Naive thymus-derived CD4-positive, alpha-beta T cell (primary cell): ENCODE results near the gene UBE2L3. TPM values are rescaled to one million over a fixed set of nuclear protein-coding genes. Genes with fewer than 3 reads are reported as not detected.
A peak's percentile ranks its signal among the peaks of the same experiment; 100 is the strongest.
"Not testable (repeated sequence)": the region's sequence is repeated elsewhere in the genome, so short reads cannot be mapped to it uniquely, and the experiment has no call there.

Experiments used
- ATAC-seq: fragments of 150-1000 bp; cut with Tn5 transposase; 2 replicates; pipeline ENCODE4 v1.10.0; 2021; ENCODE audit warnings: mild to moderate bottlenecking, moderate library complexity
- CTCF ChIA-PET: fragments of 350-600 bp; sonication (Branson Sonifier 250); formaldehyde crosslinking; loops from one replicate; lab custom pipeline; 2021; ENCODE audit warnings: antibody characterized with exemption; lab: Charles Lee
- POLR2A ChIA-PET: fragments of 350-600 bp; sonication (Branson Sonifier 250); formaldehyde crosslinking; loops from one replicate; lab custom pipeline; 2021; ENCODE audit warnings: antibody characterized with exemption, inconsistent platforms; lab: Charles Lee
- DNase-seq, 9 donors: peaks; one replicate each; pipeline versions ENCODE4 v3.0.0 to v3.0.0-alpha.2; 2020 to 2022; ENCODE audit warnings: mixed read lengths in 1 of 9
- H3K27ac ChIP-seq: one replicate; pipeline ENCODE4 v1.7.0; 2013; ENCODE audit warnings: mild to moderate bottlenecking, low read depth, low read length, moderate library complexity
- H3K27me3 ChIP-seq, 2 donors: one replicate each; pipeline ENCODE4 v1.7.0; 2013; ENCODE audit warnings: low read length in 2 of 2, mild to moderate bottlenecking in 2 of 2, moderate library complexity in 2 of 2; ENCODE audit not compliant: control insufficient read depth in 2 of 2, insufficient read depth in 2 of 2
- H3K36me3 ChIP-seq, 3 experiments: 1 replicate in 2 of 3; 2 replicates in 1 of 3; pipeline ENCODE4 v1.7.0; 2013; ENCODE audit warnings: low read length in 3 of 3, mild to moderate bottlenecking in 3 of 3, moderate library complexity in 1 of 3; ENCODE audit not compliant: insufficient read depth in 3 of 3, control insufficient read depth in 2 of 3
- H3K4me1 ChIP-seq, 2 donors: one replicate each; pipeline ENCODE4 v1.7.0; 2013; ENCODE audit warnings: low read length in 2 of 2, mild to moderate bottlenecking in 2 of 2, moderate library complexity in 1 of 2; ENCODE audit not compliant: control insufficient read depth in 2 of 2, insufficient read depth in 2 of 2
- H3K4me3 ChIP-seq: 2 replicates; pipeline ENCODE4 v1.7.0; 2013; ENCODE audit warnings: mild to moderate bottlenecking, low read length
- H3K9me3 ChIP-seq, 3 experiments: 1 replicate in 2 of 3; 2 replicates in 1 of 3; pipeline ENCODE4 v1.7.0; 2013; ENCODE audit warnings: low read length in 3 of 3; ENCODE audit not compliant: control insufficient read depth in 2 of 3
- H3K27ac Mint-ChIP-seq, 9 donors: one replicate each; pipeline ENCODE4 v1.8.0; 2020 to 2022; ENCODE audit warnings: mixed read lengths in 9 of 9, mild to moderate bottlenecking in 8 of 9, moderate library complexity in 5 of 9, inconsistent platforms in 2 of 9
- H3K27me3 Mint-ChIP-seq, 5 donors: one replicate each; pipeline ENCODE4 v1.8.0; 2021 to 2022; ENCODE audit warnings: mixed read lengths in 5 of 5, mild to moderate bottlenecking in 1 of 5
- H3K36me3 Mint-ChIP-seq, 5 donors: one replicate each; pipeline ENCODE4 v1.8.0; 2020 to 2022; ENCODE audit warnings: mixed read lengths in 5 of 5, mild to moderate bottlenecking in 3 of 5, inconsistent platforms in 1 of 5
- H3K4me1 Mint-ChIP-seq, 7 donors: one replicate each; pipeline ENCODE4 v1.8.0; 2020 to 2022; ENCODE audit warnings: mixed read lengths in 7 of 7, mild to moderate bottlenecking in 3 of 7, inconsistent platforms in 1 of 7
- H3K4me3 Mint-ChIP-seq, 10 donors: one replicate each; pipeline ENCODE4 v1.8.0; 2020 to 2022; ENCODE audit warnings: mild to moderate bottlenecking in 10 of 10, mixed read lengths in 10 of 10, moderate library complexity in 6 of 10, inconsistent platforms in 2 of 10
- H3K9me3 Mint-ChIP-seq, 11 donors: one replicate each; pipeline ENCODE4 v1.8.0; 2020 to 2022; ENCODE audit warnings: mixed read lengths in 11 of 11, mild to moderate bottlenecking in 4 of 11, inconsistent platforms in 1 of 11, moderate library complexity in 1 of 11
- intact Hi-C, 2 donors: fragments of 100-400 bp; cut with micrococcal nuclease; formaldehyde crosslinking; loops; one replicate each; pipeline ENCODE4 v1.15.1; 2023
- polyA plus RNA-seq, 2 donors: library from polyadenylated mRNA; unstranded; fragments of 300-500 nt; fragmentation: Illumina TruSeq; gene quantifications; one replicate each; pipeline ENCODE4 v1.2.3, GENCODE V29; 2021
- total RNA-seq, 6 experiments: library from RNA in 5 of 6; stranded (reverse) in 5 of 6; gene quantifications; 1 replicate in 5 of 6; 2 replicates in 1 of 6; pipeline ENCODE4 v1.2.3 and lab custom pipeline; 2021 to 2026

Gene UBE2L3
- total and polyA plus RNA-seq, 7 experiments from 2014 or later, result 22.5 to 101 (median 34.6) TPM

DNA sequence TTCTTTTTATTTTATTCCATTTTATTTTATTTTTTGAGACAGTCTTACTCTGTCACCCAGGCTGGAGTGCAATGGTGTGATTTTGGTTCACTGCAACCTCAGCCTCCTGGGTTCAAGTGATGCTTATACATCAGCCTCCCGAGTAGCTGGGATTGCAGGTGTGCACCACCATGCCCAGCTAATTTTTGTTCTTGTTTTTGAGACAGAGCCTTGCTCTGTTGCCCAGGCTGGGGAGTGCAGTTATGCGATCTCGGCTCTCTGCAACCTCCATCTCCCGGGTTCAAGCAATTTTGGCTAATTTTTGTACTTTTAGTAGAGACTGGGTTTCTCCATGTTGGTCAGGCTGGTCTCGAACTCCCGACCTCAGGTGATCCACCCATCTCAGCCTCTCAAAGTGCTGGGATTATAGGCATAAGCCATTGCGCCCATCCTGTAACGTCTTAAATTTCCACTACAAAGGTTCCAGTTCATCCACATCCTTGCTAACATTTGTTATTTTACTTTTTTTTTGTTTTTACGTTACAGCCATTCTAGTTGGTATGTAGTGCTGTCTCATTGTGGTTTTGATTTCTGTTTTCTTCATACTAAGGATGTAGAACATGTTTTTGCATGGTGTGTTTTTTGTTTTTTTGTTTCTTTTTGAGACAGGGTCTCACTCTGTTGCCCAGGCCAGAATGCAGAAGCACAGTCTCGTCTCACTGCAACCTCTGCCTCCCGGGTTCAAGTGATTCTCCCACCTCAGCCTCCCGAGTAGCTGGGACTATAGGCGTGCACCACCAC lies 29.0 kb downstream of the UBE2L3 start:
- H3K36me3 Mint-ChIP-seq, result peaks cover 16 to 51% (median 28%) of the 10 kb centered on the region in 5 donors
- H3K4me3 ChIP-seq, H3K27me3 ChIP-seq, ATAC-seq, H3K27ac ChIP-seq, H3K9me3 Mint-ChIP-seq, intact Hi-C loops, CTCF ChIA-PET, H3K9me3 ChIP-seq, POLR2A ChIA-PET, H3K4me1 ChIP-seq, DNase-seq, H3K27me3 Mint-ChIP-seq: not testable (repeated sequence)
- peak overlapping the region in 1 of 10 donors; percentile 32 for H3K4me3 Mint-ChIP-seq
- H3K36me3 ChIP-seq, result peaks cover 0 to 47% (median 5%) of the 10 kb centered on the region in 3 experiments
- H3K27ac Mint-ChIP-seq, result peak overlapping the region in 2 of 9 donors; percentile 29 to 70
- peaks cover 20 to 68% (median 58%) of the 10 kb centered on the region in 7 donors for H3K4me1 Mint-ChIP-seq

- H3K27ac Mint-ChIP-seq, result peak overlapping the region in 6 of 9 donors; percentile 0 to 65 (median 28)
- H3K36me3 Mint-ChIP-seq, result peaks cover 16 to 49% (median 26%) of the 10 kb centered on the region in 5 donors
- Histone ChIP-seq H3K4me1 (peaks cover 0 to 3% of the 10 kb centered on the region in 2 donors), H3K27me3 (no peaks in the 10 kb centered on the region), H3K27ac (no peak overlapping the region), H3K36me3 (peaks cover 0 to 41% (median 0%) of the 10 kb centered on the region in 3 experiments), H3K4me3 (no peak overlapping the region), H3K9me3 (no peaks in the 10 kb centered on the region)
- H3K4me3 Mint-ChIP-seq, result peak overlapping the region in 1 of 10 donors; percentile 14
- peaks cover 23 to 64% (median 56%) of the 10 kb centered on the region in 7 donors for H3K4me1 Mint-ChIP-seq
- ChIA-PET CTCF (no interaction called here), POLR2A (interaction anchor here (0.8 kb wide), 1 partner anchor 44 kb away, joined by 3 read pairs; no protein-coding TSS in a partner anchor)
- peaks cover 0 to 2% (median 0%) of the 10 kb centered on the region in 11 donors for H3K9me3 Mint-ChIP-seq
- H3K27me3 Mint-ChIP-seq, result no peaks in the 10 kb centered on the region
- ATAC-seq, result no peak
- DNase-seq, result no peak
- intact Hi-C loops, result no loop called here
These were observed 30.8 kb downstream of the UBE2L3 start for GRCh38 chr22:21598302-21598701.

DNA sequence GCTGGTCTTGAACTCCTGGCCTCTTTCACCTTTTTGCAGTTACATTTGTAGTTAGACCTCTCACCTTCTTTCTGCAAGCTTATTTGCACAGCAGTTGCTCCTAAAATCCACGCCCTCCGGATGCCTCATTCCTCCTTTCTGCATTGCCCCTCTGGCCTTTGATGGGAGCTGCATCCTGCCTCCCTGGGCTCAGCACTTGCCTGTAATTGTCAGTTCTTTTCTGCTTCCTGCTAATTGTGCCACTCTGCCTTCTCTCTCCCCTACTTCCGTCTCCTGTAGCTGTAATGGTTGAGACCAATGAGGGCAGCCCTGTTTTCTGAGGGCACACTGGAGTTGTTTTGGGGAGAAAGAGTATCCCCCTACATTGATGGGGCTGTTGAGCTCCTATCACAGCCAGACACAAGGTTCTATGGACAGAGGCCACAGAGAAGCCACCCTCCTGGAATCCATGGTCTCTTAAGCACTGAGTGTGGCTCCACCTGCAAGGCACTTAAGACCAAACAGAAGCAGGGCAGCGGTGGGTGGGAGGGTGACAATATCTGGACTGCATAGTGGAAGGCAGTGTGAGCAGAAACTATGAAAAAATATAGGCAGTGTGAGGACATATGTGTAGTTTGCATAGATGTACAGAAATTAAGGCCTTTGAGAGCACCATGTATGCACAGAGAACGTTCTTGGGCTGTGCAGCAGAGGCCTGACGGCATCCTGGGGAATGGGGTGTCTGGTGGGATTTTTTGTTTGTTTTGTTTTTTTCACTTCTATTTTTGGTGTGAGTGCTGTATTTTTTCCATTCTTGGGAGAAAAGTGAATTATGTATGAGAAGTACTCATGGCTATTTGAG lies 31.8 kb downstream of the UBE2L3 start:
- Histone ChIP-seq H3K4me3 (no peak overlapping the region), H3K4me1 (no peaks in the 10 kb centered on the region), H3K27ac (no peak overlapping the region), H3K36me3 (peaks cover 0 to 31% (median 0%) of the 10 kb centered on the region in 3 experiments), H3K27me3 (no peaks in the 10 kb centered on the region), H3K9me3 (no peaks in the 10 kb centered on the region)
- intact Hi-C loops, result no loop called here
- POLR2A ChIA-PET, result no interaction called here
- CTCF ChIA-PET, result no interaction called here
- no peak for DNase-seq
- Mint-ChIP-seq H3K27ac (peak overlapping the region in 6 of 9 donors; percentile 35 to 87 (median 64)), H3K27me3 (no peaks in the 10 kb centered on the region), H3K4me1 (peaks cover 17 to 54% (median 50%) of the 10 kb centered on the region in 7 donors), H3K36me3 (peaks cover 7 to 40% (median 16%) of the 10 kb centered on the region in 5 donors), H3K9me3 (peaks cover 0 to 2% (median 0%) of the 10 kb centered on the region in 11 donors), H3K4me3 (peak overlapping the region in 4 of 10 donors; percentile 1 to 49 (median 40))
- ATAC-seq, result no peak

DNA sequence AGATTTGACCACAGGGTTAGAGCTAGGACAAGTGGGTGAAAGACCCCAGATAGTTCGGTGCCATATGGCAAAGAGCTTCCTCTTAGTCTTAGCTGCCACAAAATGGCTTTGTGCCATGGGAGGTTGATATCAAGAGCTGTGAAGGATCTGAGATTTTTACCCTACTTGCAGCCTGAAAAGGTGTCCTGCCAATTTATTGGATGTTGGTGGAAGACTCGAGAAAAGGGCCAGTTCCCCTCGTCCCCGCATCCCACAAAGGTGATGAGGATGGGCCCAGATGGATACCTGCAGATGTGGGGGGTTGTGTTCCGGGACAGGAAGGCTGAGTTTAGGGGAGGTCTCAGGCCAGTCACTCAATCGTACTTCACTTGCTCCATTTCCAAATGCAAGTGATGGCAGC lies 35.1 kb downstream of the UBE2L3 start:
- H3K4me3 Mint-ChIP-seq, result peak overlapping the region in 1 of 10 donors; percentile 31
- H3K27me3 Mint-ChIP-seq, result no peaks in the 10 kb centered on the region
- intact Hi-C loops, result no loop called here
- no peaks in the 10 kb centered on the region for H3K9me3 Mint-ChIP-seq
- Histone ChIP-seq H3K27me3 (no peaks in the 10 kb centered on the region), H3K4me3 (no peak overlapping the region), H3K9me3 (no peaks in the 10 kb centered on the region), H3K36me3 (peaks cover 0 to 13% (median 0%) of the 10 kb centered on the region in 3 experiments), H3K27ac (no peak overlapping the region), H3K4me1 (peaks cover 0 to 6% of the 10 kb centered on the region in 2 donors)
- CTCF ChIA-PET, result no interaction called here
- H3K27ac Mint-ChIP-seq, result peak overlapping the region in 8 of 9 donors; percentile 15 to 77 (median 59)
- no peak for DNase-seq
- H3K36me3 Mint-ChIP-seq, result peaks cover 0 to 16% (median 0%) of the 10 kb centered on the region in 5 donors
- no peak for ATAC-seq
- POLR2A ChIA-PET, result no interaction called here
- H3K4me1 Mint-ChIP-seq, result peaks cover 26 to 54% (median 52%) of the 10 kb centered on the region in 7 donors

DNA sequence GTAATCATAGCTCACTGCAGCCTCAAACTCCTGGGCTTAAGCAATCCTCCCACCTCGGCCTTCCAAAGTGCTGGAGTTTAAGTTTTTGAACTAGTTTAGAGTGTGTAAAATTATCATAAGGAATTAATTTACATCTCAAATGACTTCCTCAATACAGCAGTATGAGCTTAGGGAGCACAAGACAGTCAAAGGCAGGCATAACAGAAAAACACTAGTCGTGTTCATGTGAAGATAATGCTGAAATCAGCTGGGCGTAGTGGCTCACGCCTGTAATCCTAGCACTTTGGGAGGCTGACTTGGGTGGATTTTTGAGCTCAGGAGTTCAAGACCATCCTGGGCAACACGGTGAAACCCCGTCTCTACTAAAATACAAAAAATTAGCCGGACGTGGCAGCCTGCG lies 36.5 kb downstream of the UBE2L3 start:
- Histone ChIP-seq H3K27me3 (no peaks in the 10 kb centered on the region), H3K4me1 (peaks cover 0 to 9% of the 10 kb centered on the region in 2 donors), H3K27ac (no peak overlapping the region), H3K4me3 (no peak overlapping the region), H3K9me3 (no peaks in the 10 kb centered on the region), H3K36me3 (peaks cover 0 to 10% (median 0%) of the 10 kb centered on the region in 3 experiments)
- DNase-seq (no peak), ATAC-seq (no peak)
- no peaks in the 10 kb centered on the region for H3K27me3 Mint-ChIP-seq
- POLR2A ChIA-PET, result interaction anchor here (1.3 to 1.4 kb wide), 2 partner anchors 12 to 24 kb away, joined by 3 to 5 read pairs; no protein-coding TSS in a partner anchor
- no peak overlapping the region for H3K4me3 Mint-ChIP-seq
- no peaks in the 10 kb centered on the region for H3K9me3 Mint-ChIP-seq
- peaks cover 26 to 51% (median 47%) of the 10 kb centered on the region in 7 donors for H3K4me1 Mint-ChIP-seq
- CTCF ChIA-PET, result no interaction called here
- peaks cover 0 to 11% (median 0%) of the 10 kb centered on the region in 5 donors for H3K36me3 Mint-ChIP-seq
- H3K27ac Mint-ChIP-seq, result no peak overlapping the region
- intact Hi-C loops, result no loop called here

DNA sequence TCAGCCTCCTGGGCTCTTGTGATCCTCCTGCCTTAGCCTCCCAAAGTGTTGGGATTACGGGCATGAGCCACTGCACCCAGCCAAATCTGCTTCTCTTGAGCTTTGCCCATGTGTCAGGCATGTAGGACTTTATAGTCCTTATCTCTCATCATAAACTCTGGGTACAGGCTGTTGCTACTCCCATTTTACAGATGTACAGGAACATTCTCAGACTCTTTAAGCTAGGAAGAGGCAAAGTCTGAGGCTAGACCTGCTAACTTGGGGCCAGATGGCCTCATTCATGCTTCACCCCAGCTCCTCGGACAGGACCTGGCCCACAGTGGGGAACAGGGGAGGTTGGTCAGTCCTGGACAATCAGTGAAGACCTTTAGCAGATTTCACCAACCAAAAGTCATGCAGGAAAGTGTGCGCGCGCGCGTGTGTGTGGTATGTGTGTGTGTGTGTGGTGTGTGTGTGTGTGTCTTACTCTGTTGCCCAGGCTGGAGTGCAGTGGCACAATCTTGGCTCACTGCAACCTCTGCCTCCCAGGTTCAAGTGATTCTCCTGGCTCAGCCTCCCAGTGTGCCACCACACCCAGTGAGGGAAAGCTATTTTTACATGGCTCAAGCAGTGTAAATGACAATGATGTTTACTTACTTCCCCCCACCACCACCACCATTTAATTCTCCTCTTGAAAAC lies 38.5 kb downstream of the UBE2L3 start:
- Mint-ChIP-seq H3K4me3 (no peak overlapping the region), H3K9me3 (no peaks in the 10 kb centered on the region), H3K4me1 (peaks cover 20 to 45% (median 36%) of the 10 kb centered on the region in 7 donors), H3K36me3 (peaks cover 0 to 4% (median 0%) of the 10 kb centered on the region in 5 donors), H3K27me3 (no peaks in the 10 kb centered on the region), H3K27ac (peak overlapping the region in 7 of 9 donors; percentile 19 to 74 (median 41))
- Histone ChIP-seq H3K9me3 (no peaks in the 10 kb centered on the region), H3K27me3 (no peaks in the 10 kb centered on the region), H3K36me3 (peaks cover 0 to 14% (median 0%) of the 10 kb centered on the region in 3 experiments), H3K4me1 (peaks cover 0 to 9% of the 10 kb centered on the region in 2 donors), H3K4me3 (no peak overlapping the region), H3K27ac (no peak overlapping the region)
- CTCF ChIA-PET, result no interaction called here
- intact Hi-C loops, result no loop called here
- DNase-seq (no peak), ATAC-seq (no peak)
- POLR2A ChIA-PET, result interaction anchor here (0.8 kb wide), 1 partner anchor 20 kb away, joined by 3 read pairs; no protein-coding TSS in a partner anchor
